Activated T-cell treated with anti-CD3 and anti-CD28 coated beads, Interleukin-2, amount 50 U/mL, for 4 hours (primary cell): ENCODE results near the gene KLHL40. TPM values are rescaled to one million over a fixed set of nuclear protein-coding genes. Genes with fewer than 3 reads are reported as not detected.
"Not testable (repeated sequence)": the region's sequence is repeated elsewhere in the genome, so short reads cannot be mapped to it uniquely, and the experiment has no call there.

Experiments
- ATAC-seq, 2 donors: fragments of 200-7000 bp; cut with Tn5 transposase; one replicate each; pipeline ENCODE4 v1.10.0; 2021
- DNase-seq: peaks from one replicate; pipeline ENCODE4 v3.0.0-alpha.2; 2020
- H3K27me3 Mint-ChIP-seq: one replicate; pipeline ENCODE4 v1.8.0; 2021; ENCODE audit warnings: low read depth, mixed read lengths
- H3K36me3 Mint-ChIP-seq: one replicate; pipeline ENCODE4 v1.8.0; 2022; ENCODE audit warnings: mixed read lengths; ENCODE audit not compliant: insufficient read depth
- H3K4me1 Mint-ChIP-seq: one replicate; pipeline ENCODE4 v1.8.0; 2021; ENCODE audit warnings: low read depth, mixed read lengths
- H3K4me3 Mint-ChIP-seq: one replicate; pipeline ENCODE4 v1.8.0; 2021; ENCODE audit warnings: mild to moderate bottlenecking, moderate library complexity, mixed read lengths
- H3K9me3 Mint-ChIP-seq: one replicate; pipeline ENCODE4 v1.8.0; 2021; ENCODE audit warnings: mixed read lengths
- total RNA-seq, 3 donors: library from RNA; stranded (reverse); gene quantifications; one replicate each; pipeline ENCODE4 v1.2.1, GENCODE V29; 2021

Gene KLHL40
- total RNA-seq, 3 donors from 2014 or later = not detected

- ATAC-seq = no peak
- H3K4me3 Mint-ChIP-seq = no peak overlapping the region
- H3K36me3 Mint-ChIP-seq = no peaks in the 10 kb centered on the region
- DNase-seq = no peak
- no peaks in the 10 kb centered on the region for H3K4me1 Mint-ChIP-seq
- peaks cover 10% of the 10 kb centered on the region for H3K27me3 Mint-ChIP-seq
- H3K9me3 Mint-ChIP-seq = no peaks in the 10 kb centered on the region
These were observed 34.8 kb downstream of the KLHL40 start for GRCh38 chr3:42720126-42720525.

DNA sequence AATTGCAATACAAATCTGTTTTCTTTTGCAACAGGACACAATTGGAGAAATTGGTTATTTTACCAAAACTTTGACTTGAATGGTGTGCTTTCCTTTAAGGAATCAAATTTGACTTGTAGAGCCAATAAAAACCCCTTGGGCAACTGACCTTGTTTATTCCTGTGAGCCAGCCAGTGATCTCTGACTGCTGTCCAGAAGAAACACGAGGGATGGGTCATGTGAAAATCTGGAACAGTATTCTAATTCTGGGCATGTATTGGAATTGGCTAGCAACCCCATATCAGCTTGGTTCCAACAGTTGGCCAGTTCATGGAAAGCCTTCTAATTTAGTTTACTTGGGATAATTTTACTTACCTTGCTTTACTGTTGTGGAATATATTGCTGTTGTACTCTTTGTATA is 36.4 kb downstream of the KLHL40 start:
- Mint-ChIP-seq H3K36me3 (no peaks in the 10 kb centered on the region), H3K9me3 (no peaks in the 10 kb centered on the region), H3K4me3 (no peak overlapping the region), H3K27me3 (peaks cover 14% of the 10 kb centered on the region), H3K4me1 (no peaks in the 10 kb centered on the region)
- DNase-seq (no peak), ATAC-seq (no peak)

GRCh38 chr3:42722442-42722841 is 37.1 kb downstream of the KLHL40 start:
- peaks cover 14% of the 10 kb centered on the region for H3K27me3 Mint-ChIP-seq
- H3K4me3 Mint-ChIP-seq, H3K36me3 Mint-ChIP-seq, DNase-seq, ATAC-seq, H3K4me1 Mint-ChIP-seq, H3K9me3 Mint-ChIP-seq: not testable (repeated sequence)

DNA sequence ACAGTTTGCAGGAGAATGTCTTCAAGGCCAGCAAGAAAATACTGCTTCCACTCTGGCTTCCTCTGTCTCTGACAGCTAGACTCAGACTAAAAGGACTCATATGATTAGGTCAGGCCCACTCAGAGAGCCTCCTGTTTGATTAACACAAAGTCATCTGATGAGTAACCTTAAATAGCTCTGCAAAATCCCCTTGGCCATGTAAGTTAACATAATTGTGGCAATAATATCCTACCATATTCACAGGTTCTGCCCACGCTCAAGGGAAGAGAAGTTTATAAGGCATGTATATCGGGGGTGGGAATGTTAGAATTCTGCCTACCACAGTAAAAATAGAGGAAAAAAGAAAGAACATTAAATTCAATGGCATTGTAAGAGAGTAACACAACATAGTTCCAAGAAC is 37.9 kb downstream of the KLHL40 start:
- H3K4me1 Mint-ChIP-seq = no peaks in the 10 kb centered on the region
- peaks cover 14% of the 10 kb centered on the region for H3K27me3 Mint-ChIP-seq
- H3K36me3 Mint-ChIP-seq = no peaks in the 10 kb centered on the region
- no peaks in the 10 kb centered on the region for H3K9me3 Mint-ChIP-seq
- DNase-seq (no peak), ATAC-seq (no peak)
- no peak overlapping the region for H3K4me3 Mint-ChIP-seq

GRCh38 chr3:42725454-42725853 is 40.1 kb downstream of the KLHL40 start:
- no peaks in the 10 kb centered on the region for H3K36me3 Mint-ChIP-seq
- no peaks in the 10 kb centered on the region for H3K4me1 Mint-ChIP-seq
- no peak for ATAC-seq
- no peak for DNase-seq
- H3K4me3 Mint-ChIP-seq = no peak overlapping the region
- H3K9me3 Mint-ChIP-seq = no peaks in the 10 kb centered on the region
- H3K27me3 Mint-ChIP-seq = peaks cover 18% of the 10 kb centered on the region

- H3K36me3 Mint-ChIP-seq = no peaks in the 10 kb centered on the region
- H3K9me3 Mint-ChIP-seq = no peaks in the 10 kb centered on the region
- peaks cover 13% of the 10 kb centered on the region for H3K27me3 Mint-ChIP-seq
- no peak for DNase-seq
- H3K4me1 Mint-ChIP-seq = no peaks in the 10 kb centered on the region
- H3K4me3 Mint-ChIP-seq = no peak overlapping the region
- no peak for ATAC-seq
These were observed 42.7 kb downstream of the KLHL40 start for GRCh38 chr3:42728056-42728455.

GRCh38 chr3:42728668-42729364 is 43.5 kb downstream of the KLHL40 start:
- H3K4me3 Mint-ChIP-seq = no peak overlapping the region
- H3K27me3 Mint-ChIP-seq = peaks cover 13% of the 10 kb centered on the region
- DNase-seq = no peak
- ATAC-seq = no peak
- H3K4me1 Mint-ChIP-seq = no peaks in the 10 kb centered on the region
- no peaks in the 10 kb centered on the region for H3K9me3 Mint-ChIP-seq
- no peaks in the 10 kb centered on the region for H3K36me3 Mint-ChIP-seq

- Mint-ChIP-seq H3K36me3 (no peaks in the 10 kb centered on the region), H3K4me3 (no peak overlapping the region), H3K27me3 (peaks cover 7% of the 10 kb centered on the region), H3K4me1 (no peaks in the 10 kb centered on the region), H3K9me3 (no peaks in the 10 kb centered on the region)
- DNase-seq = no peak
- ATAC-seq = no peak
These were observed 44.2 kb downstream of the KLHL40 start for GRCh38 chr3:42729404-42730145.

DNA sequence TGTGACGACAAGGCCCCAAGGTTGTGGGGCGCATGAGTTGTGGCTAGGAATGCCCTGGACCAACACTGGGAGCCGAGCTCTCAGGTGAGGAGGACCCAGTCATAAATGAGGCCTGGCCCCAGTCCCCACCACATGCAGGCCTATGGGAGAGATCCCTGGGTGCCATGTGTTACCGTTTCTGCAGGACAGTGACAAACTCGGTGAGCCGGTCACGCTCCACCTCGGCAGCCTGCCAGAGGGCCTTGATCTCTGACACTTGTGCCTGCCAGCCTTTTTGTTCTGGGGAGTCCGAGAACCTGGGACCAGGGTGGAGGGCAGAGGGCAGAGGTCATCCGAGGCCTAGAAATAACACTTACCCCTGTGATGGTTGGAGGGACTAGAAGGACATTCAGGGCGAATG is 45.0 kb downstream of the KLHL40 start:
- Mint-ChIP-seq H3K9me3 (no peaks in the 10 kb centered on the region), H3K4me3 (no peak overlapping the region), H3K36me3 (no peaks in the 10 kb centered on the region), H3K4me1 (no peaks in the 10 kb centered on the region), H3K27me3 (peaks cover 7% of the 10 kb centered on the region)
- ATAC-seq (no peak), DNase-seq (no peak)

GRCh38 chr3:42730706-42731420 is 45.5 kb downstream of the KLHL40 start:
- peaks cover 7% of the 10 kb centered on the region for H3K27me3 Mint-ChIP-seq
- H3K36me3 Mint-ChIP-seq = no peaks in the 10 kb centered on the region
- no peak overlapping the region for H3K4me3 Mint-ChIP-seq
- DNase-seq = no peak
- no peaks in the 10 kb centered on the region for H3K4me1 Mint-ChIP-seq
- H3K9me3 Mint-ChIP-seq = no peaks in the 10 kb centered on the region
- ATAC-seq = no peak

GRCh38 chr3:42731476-42732195 is 46.3 kb downstream of the KLHL40 start:
- no peaks in the 10 kb centered on the region for H3K4me1 Mint-ChIP-seq
- ATAC-seq = no peak
- H3K36me3 Mint-ChIP-seq = no peaks in the 10 kb centered on the region
- H3K4me3 Mint-ChIP-seq = no peak overlapping the region
- DNase-seq = no peak
- H3K9me3 Mint-ChIP-seq = no peaks in the 10 kb centered on the region
- H3K27me3 Mint-ChIP-seq = peaks cover 4% of the 10 kb centered on the region

DNA sequence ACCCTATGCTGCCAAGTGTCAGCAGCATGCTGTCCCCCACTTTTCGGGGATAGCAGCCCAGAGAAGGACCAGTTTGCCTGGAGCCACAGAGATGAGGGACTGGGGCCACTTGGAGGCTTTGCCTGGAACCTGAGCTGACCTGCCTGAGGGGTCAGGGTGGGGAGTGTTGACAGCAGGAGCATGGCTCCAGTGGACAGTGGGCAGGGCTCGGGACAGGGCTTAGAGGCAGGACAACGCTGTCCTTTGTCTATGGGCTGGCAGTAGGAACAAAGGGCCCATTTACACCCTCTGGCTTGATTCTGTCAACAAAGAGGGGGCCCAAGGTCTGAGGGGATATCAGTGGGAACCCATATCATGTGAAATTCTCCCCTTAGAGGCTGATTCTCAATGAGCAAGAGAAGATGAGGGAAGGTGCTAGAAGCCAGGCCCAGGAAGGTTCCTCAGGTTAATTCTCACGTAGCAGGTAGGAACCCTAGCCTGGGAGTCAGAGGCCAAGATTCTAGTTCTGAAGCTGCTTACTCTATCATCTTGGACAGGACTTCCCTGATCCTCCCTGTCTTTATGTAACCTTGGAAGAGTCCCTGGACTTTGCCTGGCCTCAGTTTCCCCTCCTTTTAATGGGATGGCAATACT is 47.0 kb downstream of the KLHL40 start:
- H3K4me3 Mint-ChIP-seq = no peak overlapping the region

DNA sequence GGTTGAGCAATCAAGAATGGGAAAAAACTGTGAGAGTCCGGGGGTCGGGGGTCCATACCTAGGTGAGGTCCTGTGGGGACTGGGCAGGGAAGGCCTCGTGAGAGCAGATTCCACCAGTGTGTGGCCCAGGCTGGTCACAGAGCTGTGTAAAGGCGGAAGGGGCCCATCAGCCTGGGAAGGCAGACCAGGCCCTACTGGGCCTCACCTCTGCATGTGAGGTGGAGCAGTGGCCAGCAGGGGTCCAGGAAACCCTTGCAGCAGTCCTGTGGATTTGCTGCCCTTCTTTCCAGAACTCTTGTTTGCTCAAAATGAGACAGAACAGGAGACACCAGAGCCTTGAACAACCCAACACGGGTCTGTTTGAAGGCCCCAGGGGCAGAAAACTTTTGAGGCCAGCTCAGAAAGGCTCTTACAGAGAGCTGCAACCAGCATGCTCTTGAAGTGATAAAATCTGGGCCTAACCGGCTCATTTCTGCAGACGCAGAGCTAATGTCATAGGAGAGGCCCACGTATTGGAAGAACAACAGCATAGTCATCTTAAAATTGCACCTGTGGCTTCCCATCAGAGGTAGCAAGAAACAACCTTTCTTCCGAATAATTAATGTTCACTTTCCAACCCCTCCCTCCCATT is 47.6 kb downstream of the KLHL40 start:
- no peaks in the 10 kb centered on the region for H3K4me1 Mint-ChIP-seq
- no peaks in the 10 kb centered on the region for H3K9me3 Mint-ChIP-seq
- H3K4me3 Mint-ChIP-seq = no peak overlapping the region
- H3K27me3 Mint-ChIP-seq = peaks cover 4% of the 10 kb centered on the region
- DNase-seq = no peak
- no peak for ATAC-seq
- H3K36me3 Mint-ChIP-seq = no peaks in the 10 kb centered on the region

More for the DNA sequence above, 47.0 kb downstream of the KLHL40 start:
- DNase-seq (no peak), ATAC-seq (no peak)
- Mint-ChIP-seq H3K9me3 (no peaks in the 10 kb centered on the region), H3K36me3 (no peaks in the 10 kb centered on the region), H3K4me1 (no peaks in the 10 kb centered on the region), H3K27me3 (peaks cover 4% of the 10 kb centered on the region)
